OCI-M2 (cell line): ENCODE results near the gene PSMD5.

Source experiments
- DNase-seq: peaks from one replicate; lab custom pipeline; 2025; ENCODE audit not compliant: unreplicated experiment; lab: John Stamatoyannopoulos, UW

The PSMD5 gene

GRCh38 chr9:120875643-120875953, 32.9 kb upstream of the PSMD5 start:
- no peak for DNase-seq

DNA sequence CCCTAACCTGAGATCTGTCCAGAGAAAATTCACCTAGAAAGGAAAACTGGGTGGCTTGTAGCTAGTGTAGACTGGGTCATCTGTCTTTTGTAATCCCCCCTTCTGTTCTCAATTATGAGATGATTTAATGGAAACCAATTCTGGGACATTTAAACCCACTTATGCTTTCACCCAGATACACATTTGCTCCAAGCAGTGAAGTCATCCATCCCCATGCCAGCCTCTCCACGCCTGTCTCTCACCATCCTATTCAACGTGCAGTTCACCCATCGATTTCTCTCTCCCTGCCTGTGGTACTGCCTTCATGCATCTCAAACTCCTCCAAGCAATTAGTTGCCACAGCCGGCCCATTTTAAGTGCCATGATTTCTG, 32.5 kb upstream of the PSMD5 start:
- no peak for DNase-seq

DNA sequence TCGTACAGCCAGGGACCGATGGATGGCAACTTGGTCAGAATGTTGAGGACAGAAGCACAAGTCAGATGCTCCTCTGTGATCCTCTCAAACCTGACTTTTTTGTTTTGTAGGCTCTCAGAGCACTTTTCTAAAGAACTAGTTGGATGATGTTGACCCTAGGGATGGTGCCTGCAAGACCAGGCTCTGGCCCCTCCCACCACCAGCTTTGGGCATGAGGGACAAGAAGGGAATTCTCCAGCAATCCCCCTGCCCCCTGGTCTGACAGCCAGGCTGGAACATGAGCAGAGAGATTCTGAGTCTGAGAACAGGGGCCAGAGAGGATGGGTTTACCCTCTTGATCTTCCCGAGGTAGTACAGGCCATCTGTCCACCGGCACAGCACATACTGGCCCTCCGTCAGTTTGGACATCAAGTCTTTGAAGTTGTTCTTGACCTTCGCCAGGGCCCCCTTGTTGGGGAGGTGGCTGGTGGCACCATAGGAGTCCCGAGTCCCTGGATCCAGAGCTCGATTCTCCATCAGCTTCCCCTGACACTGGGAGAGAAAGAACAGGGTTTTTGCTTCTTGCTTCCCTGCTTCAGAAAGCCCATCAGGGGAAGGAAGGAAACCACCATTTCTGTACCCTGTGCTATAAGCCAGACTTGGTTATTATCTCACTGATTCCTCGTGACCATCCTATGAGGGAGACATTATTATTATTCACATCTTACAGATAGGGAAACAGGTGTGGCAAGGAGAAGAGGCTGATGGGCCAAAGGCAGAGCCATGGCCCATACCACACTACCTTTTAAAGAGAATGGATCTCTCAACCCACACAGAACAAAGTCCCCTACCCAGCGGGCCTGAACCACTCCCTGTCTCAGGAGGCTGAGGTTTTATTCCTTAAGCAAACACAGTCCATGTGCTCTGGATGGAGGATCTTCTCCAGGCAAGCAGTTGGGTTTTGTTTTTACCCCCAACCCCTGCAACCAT, 31.8 kb upstream of the PSMD5 start:
- DNase-seq = no peak

- DNase-seq = no peak
Observed at GRCh38 chr9:120873512-120873911, 30.8 kb upstream of the PSMD5 start.

- no peak for DNase-seq
Observed at GRCh38 chr9:120872791-120873502, 30.2 kb upstream of the PSMD5 start.

- no peak for DNase-seq
Observed at GRCh38 chr9:120870206-120870605, 27.5 kb upstream of the PSMD5 start.

GRCh38 chr9:120869726-120870125, 27.0 kb upstream of the PSMD5 start:
- DNase-seq = no peak

DNA sequence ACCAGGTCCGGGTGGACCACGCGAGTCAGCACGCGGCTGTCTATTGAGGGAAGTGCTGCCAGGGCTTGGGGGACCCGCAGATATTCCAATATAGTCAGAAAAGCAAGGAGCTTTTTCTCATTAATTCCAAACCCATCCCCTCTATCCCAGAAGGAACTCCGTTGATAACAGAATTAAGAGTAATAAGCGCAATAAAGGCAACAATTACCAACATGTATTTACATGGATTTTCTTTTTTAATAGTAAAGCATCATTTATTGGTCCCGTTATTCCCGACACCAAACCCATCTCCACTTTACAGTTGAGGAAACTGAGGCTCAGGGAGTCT, 26.6 kb upstream of the PSMD5 start:
- no peak for DNase-seq

- DNase-seq = peak; percentile 74
Observed at GRCh38 chr9:120868676-120869359, 26.1 kb upstream of the PSMD5 start.

DNA sequence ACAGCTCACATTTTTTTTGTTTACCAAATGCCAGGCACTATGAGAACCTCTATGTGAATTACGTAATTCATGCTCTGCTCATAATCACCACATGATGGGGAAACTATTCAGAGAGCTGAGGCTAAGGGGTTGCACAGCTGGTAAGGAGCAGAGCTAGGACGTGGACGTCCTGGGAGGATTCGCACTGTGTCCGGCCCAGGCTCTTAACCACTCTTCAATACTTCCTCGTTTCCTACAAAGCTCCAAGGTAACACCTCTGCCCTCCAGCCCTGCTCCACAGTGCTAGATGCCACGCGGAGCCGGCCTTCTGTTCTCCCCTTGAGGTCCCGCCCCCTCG, 25.6 kb upstream of the PSMD5 start:
- DNase-seq = no peak

DNA sequence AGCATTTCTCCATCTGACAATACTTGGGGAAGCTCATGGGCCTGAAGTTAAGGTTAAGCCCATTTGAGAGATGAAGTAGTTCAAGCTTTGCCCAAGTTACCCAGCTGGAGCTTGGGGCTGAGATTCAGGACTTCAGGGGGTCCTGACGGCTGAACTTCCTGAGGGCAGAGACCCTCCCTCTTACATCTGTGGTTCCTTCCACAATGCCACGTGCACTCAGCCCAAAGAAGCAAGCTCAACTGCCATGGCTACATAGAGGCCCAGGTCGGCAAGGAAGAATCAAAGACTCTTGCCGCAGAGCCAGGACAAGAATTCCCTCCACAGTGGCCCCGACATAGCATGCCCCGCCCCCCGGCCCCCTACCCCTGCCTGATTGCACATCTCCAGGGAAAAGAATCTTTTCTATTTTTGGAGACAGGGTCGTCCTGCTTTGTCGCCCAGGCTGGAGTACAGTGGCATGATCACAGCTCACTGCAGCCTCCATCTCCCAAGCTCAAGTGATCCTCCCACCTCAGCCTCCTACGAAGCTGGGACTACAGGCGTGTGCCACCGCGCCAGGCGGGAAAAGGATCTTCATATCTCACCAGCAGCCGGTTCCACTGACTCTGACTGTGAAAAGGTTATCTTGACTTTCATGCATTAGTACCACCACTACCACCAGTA, 25.1 kb upstream of the PSMD5 start:
- DNase-seq = no peak

GRCh38 chr9:120866651-120867050, 23.9 kb upstream of the PSMD5 start:
- no peak for DNase-seq

GRCh38 chr9:120865809-120866208, 23.1 kb upstream of the PSMD5 start:
- DNase-seq = no peak

DNA sequence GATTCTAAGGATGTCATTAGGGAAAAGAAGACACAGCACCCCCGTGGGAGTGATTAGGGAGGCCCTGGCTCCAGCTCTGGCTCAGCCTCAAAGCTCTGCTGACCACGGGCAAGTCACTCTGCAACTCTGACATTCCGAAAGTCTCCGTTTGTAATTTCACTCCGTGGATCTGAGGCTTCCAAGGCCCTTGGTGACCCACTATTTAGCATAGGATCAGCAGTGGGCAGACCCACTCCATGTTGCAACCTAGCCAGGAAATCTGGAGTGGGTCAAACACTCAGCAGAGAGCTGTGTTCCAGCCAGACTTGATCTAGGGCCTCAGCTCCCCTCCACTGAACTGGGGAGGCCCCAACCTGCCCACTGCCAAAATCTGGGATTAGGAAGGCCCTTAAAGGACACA, 22.5 kb upstream of the PSMD5 start:
- DNase-seq = no peak

DNA sequence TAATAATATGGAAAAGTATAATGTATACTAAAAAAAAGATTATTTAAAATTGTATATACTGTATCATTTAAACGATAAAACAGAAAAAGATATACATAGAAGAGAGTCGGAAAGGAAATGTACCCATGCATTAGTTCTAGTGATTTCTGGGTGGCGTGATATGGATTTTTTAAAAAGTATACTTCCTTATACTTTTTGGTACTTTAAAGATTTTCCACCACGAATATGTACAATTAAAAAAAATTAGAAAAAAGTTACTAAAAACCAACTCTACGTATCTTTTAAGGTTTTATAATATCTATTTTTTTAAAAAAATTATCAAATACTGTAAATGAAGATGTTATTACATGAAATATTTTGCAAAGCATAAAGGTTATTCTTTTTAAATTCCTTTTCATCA, 22.0 kb upstream of the PSMD5 start:
- no peak for DNase-seq

GRCh38 chr9:120863833-120864232, 21.1 kb upstream of the PSMD5 start:
- DNase-seq = no peak

GRCh38 chr9:120862452-120862851, 19.7 kb upstream of the PSMD5 start:
- DNase-seq = no peak

GRCh38 chr9:120861935-120862334, 19.2 kb upstream of the PSMD5 start:
- DNase-seq = no peak

- no peak for DNase-seq
Observed at GRCh38 chr9:120860083-120860482, 17.4 kb upstream of the PSMD5 start.

DNA sequence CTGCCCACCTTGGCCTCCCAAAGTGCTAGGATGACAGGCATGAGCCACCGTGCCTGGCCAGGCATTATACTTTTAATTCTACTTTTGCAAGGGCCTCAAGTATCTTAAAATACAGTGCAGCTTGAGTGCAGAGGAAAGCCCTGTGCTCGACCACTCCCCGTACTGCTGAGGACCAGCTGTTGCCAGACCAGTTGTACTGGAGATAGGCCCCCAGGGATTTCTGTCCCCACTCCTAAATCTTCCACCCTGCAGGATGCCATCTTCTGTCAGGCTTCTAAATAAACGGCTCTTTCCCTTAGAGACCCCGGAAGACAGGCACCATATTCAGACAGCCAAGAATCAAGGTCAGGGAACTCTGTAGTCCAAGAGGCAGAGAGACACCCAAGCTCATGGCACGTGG, 16.6 kb upstream of the PSMD5 start:
- no peak for DNase-seq

DNA sequence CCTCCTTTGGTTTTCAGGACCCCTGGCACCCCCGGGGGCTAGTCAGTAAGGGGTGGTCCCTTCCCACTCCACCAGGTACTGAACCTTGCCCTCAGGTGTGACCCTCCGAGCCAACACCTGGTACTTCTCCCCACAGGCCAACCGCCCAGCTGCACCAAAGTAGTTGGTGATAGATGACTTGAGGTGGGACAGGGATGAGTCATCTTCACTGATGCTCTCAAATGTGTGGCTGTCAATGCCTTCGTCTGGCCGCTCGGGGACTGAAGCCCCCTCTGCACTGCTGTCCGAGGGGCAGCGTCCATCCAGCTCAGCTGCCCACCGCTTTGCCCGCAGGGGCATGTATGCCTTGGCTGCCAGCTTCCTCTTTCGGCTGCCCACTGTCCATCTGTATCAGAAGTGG, 15.2 kb upstream of the PSMD5 start:
- no peak for DNase-seq

DNA sequence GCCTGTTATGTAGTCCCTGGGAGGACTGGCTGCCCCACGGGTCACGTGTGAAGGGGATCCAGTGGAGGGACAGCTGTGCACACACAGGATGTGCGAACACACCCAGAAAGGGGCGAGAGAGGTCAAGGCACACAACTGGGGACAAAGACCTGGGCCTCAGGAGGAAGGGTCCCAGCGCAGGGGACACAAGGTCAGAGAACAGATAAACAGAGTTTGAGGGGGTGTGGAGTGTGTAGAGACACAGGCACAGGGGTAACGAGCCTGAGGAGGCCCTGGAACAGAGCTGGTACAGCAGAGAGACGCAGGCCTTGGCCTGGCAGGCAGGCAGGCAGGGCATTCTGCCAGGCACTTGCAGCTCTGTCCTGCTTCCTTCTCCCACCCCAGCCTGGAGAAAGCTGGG, 14.8 kb upstream of the PSMD5 start:
- DNase-seq = no peak
